ENCODE measurements around the gene MCU.
A peak's percentile ranks its signal among the peaks of the same experiment; 100 is the strongest.
"Not testable (repeated sequence)": the region's sequence is repeated elsewhere in the genome, so short reads cannot be mapped to it uniquely, and the experiment has no call there.

MCU gene

DNA sequence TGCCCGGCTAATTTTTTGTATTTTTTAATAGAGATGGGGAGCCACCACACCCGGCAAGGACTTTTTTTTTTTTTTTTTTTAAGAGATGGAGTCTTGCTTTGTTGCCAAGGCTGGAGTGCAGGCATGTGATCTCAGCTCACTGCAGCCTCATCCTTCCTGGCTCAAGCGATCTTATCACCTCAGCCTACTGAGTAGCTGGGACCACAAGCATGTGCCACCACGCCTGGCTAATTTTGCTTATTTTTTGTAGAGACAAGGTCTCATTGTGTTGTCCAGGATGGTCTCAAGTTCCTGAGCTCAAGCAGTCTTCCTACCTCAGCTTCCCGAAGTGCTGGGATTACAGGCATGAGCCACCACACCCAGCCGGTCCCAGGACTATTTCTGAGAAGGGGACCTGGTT lies 9.3 kb upstream of the MCU start:
- peak; percentile 48 for DNase-seq
- in situ Hi-C loops (cut with HindIII; ENCODE audit: low pct_ligation_motif_present, low pct_unique_long_range_greater_than_20kb, low sequenced_read_pairs) = no loop called here

- in situ Hi-C loops (cut with HindIII; ENCODE audit: low pct_ligation_motif_present, low pct_unique_long_range_greater_than_20kb, low sequenced_read_pairs) = no loop called here
- DNase-seq = no peak
These were observed 6.5 kb upstream of the MCU start for GRCh38 chr10:72685264-72685921.

DNA sequence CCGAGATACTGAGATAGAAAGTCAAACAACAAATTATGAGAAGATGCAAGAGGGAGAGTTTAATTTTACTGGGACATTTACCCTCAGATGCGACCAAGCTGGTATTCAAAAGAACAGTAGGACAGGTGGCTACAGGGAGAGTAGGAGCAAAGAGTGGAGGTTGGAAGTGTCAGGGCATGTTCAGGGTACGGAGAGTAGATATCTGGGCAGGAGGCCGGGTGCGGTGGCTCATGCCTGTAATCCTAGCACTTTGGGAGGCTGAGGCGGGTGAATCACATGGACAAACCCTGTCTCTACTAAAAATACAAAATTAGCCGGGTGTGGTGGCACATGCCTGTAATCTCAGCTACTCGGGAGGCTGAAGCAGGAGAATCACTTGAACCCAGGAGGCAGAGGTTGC lies 5.5 kb upstream of the MCU start:
- in situ Hi-C loops (cut with HindIII; ENCODE audit: low pct_ligation_motif_present, low pct_unique_long_range_greater_than_20kb, low sequenced_read_pairs); DNase-seq: not testable (repeated sequence)

DNA sequence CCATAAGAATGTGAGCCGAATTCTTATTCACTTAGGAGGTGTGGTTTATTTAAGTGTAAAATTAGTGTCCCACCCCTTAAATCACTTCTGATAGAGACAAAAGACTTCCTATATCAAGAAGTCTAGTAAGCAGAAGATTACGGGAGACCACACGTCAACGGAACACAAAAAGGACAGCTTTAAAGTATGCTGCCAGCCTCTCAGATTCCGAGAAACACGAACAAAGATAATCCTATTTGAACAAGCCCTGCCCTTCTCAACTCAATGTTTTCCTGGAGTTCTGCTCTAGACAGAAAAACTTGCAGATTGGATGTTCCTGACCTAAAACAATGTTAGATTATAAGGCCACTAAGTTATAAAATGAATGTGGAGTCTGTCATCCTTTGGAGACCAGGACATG lies 4.9 kb upstream of the MCU start:
- in situ Hi-C loops (cut with HindIII; ENCODE audit: low pct_ligation_motif_present, low pct_unique_long_range_greater_than_20kb, low sequenced_read_pairs) = no loop called here
- DNase-seq = no peak

- in situ Hi-C loops (cut with HindIII; ENCODE audit: low pct_ligation_motif_present, low pct_unique_long_range_greater_than_20kb, low sequenced_read_pairs) = no loop called here
- DNase-seq = peak; percentile 97
These were observed 3.7 kb upstream of the MCU start for GRCh38 chr10:72688208-72688651.

- in situ Hi-C loops (cut with HindIII; ENCODE audit: low pct_ligation_motif_present, low pct_unique_long_range_greater_than_20kb, low sequenced_read_pairs) = no loop called here
These were observed 2.3 kb upstream of the MCU start for GRCh38 chr10:72689660-72690059.

GRCh38 chr10:72690071-72690755 lies 1.7 kb upstream of the MCU start:
- in situ Hi-C loops (cut with HindIII; ENCODE audit: low pct_ligation_motif_present, low pct_unique_long_range_greater_than_20kb, low sequenced_read_pairs) = no loop called here
- DNase-seq = peak; percentile 42

More at GRCh38 chr10:72689660-72690059, 2.3 kb upstream of the MCU start:
- no peak for DNase-seq

- no peak for DNase-seq
- in situ Hi-C loops (cut with HindIII; ENCODE audit: low pct_ligation_motif_present, low pct_unique_long_range_greater_than_20kb, low sequenced_read_pairs) = no loop called here
These were observed 477 bp upstream of the MCU start for GRCh38 chr10:72691470-72691862.

DNA sequence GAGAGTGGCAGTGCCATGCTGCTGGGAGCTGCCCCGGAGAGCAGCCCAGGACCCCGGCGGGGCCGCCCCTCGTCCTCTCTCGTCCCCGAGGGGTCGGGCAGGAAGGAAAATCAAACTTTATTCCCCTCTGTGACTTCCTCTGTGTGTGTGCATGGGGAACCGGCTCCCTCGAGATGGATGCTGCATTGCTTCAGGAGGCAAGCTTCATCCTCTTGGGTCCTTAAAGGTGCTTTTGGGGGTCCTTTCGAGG lies 726 bp downstream of the MCU start:
- DNase-seq = no peak
- in situ Hi-C loops (cut with HindIII; ENCODE audit: low pct_ligation_motif_present, low pct_unique_long_range_greater_than_20kb, low sequenced_read_pairs) = no loop called here

DNA sequence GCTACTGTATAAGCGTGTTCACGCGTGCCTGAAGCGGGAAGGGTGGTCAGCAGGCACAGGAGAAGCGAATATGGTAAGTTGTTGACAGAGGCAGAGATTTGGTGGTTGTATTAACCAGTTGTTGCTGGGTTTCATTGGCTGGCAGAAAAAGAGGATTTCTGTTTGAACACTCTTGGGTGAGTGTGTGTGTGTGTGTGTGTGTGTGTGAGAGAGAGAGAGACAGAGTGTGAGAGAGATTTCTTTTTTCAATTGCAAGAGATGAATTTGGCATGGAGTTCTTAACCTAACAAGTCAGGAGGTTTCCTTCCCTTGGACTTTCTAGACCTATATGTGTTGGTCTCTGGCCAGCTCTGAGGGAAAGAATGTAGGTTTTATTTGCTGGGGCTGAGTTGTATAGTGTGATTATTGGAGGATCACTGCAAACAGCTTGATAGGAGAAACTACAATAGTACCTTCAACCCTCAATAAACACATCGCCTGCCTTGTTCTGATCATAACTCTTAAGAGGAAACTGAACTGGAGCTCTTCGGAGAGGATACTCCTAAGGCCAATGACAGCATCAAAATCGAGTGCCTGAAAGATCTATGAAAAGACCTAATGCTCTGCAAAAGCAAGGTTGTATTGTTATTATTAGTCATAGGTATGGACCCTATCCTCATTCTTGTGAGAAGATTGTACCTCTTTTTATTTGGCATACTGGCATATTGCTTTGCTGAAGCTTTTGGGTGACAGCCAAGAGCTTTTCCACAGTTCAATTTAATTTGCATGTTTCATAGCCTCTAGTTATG lies 1.2 kb downstream of the MCU start:
- in situ Hi-C loops (cut with HindIII; ENCODE audit: low pct_ligation_motif_present, low pct_unique_long_range_greater_than_20kb, low sequenced_read_pairs) = no loop called here
- DNase-seq = no peak

GRCh38 chr10:72694476-72695369 lies 2.8 kb downstream of the MCU start:
- in situ Hi-C loops (cut with HindIII; ENCODE audit: low pct_ligation_motif_present, low pct_unique_long_range_greater_than_20kb, low sequenced_read_pairs) = no loop called here

GRCh38 chr10:72695496-72695895 lies 3.6 kb downstream of the MCU start:
- in situ Hi-C loops (cut with HindIII; ENCODE audit: low pct_ligation_motif_present, low pct_unique_long_range_greater_than_20kb, low sequenced_read_pairs) = no loop called here
- peak; percentile 33 for DNase-seq

More at GRCh38 chr10:72694476-72695369, 2.8 kb downstream of the MCU start:
- peak; percentile 55 for DNase-seq

DNA sequence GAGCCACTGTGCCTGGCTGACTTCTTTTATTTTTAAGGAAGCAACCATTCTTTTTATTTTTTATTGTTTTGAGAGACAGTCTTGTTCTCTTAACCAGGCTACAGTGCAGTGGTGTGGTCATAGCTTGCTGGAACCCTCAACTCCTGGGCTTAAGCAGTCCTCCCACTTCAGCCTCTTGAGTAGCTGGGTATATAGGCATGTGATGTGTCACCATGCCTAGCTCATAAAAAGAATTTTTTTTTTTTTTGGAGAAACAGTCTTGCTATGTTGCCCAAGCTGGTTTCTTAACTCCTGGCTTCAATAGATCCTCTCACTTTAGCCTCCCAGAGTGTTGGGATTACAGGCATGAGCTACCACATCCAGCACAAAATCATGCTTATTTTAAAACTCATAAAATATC lies 5.8 kb downstream of the MCU start:
- no peak for DNase-seq

DNA sequence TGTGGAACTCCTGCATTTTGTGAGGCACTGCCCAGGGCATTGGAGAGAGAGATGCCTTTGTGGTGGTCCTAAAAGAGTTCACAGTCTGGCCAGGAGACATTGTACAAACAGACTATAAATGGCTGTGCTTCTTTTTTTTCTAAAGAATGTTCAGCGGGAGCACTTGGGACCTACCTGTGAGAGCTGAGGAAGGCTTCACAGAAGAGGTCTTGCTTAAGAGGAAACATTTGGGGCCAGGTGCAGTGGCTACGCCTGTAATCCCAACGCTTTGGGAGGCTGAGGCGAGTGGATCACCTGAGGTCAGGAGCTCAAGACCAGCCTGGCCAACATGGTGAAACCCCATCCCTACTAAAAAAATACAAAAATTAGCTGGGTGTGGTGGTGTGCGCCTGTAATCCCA lies 10.5 kb downstream of the MCU start:
- not testable (repeated sequence) for DNase-seq

More for the DNA sequence above, 5.8 kb downstream of the MCU start:
- in situ Hi-C loops (cut with HindIII; ENCODE audit: low pct_ligation_motif_present, low pct_unique_long_range_greater_than_20kb, low sequenced_read_pairs) = no loop called here

GRCh38 chr10:72702868-72703581 lies 11.1 kb downstream of the MCU start:
- in situ Hi-C loops (cut with HindIII; ENCODE audit: low pct_ligation_motif_present, low pct_unique_long_range_greater_than_20kb, low sequenced_read_pairs) = no loop called here
- peak; percentile 21 for DNase-seq

More for the DNA sequence above, 10.5 kb downstream of the MCU start:
- in situ Hi-C loops (cut with HindIII; ENCODE audit: low pct_ligation_motif_present, low pct_unique_long_range_greater_than_20kb, low sequenced_read_pairs) = not testable (repeated sequence)

DNA sequence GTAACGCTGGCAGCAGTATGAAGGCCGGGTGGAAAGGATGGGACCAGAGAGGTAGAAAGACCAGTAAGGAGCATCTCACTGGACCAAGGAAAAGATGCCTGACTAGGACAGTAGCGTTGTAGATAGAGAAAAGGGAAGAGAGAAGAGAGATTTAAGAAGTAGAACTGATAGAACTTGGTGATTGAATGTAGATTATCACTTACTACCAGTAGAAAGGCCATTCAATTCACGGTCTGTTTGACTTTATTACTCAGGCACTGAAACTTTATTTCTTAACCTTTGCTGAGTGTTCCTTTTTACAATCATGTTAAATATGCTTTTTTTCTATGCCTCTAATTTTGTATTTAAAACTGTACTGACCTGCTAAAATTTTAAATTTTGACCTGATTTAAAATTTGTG lies 12.2 kb downstream of the MCU start:
- in situ Hi-C loops (cut with HindIII; ENCODE audit: low pct_ligation_motif_present, low pct_unique_long_range_greater_than_20kb, low sequenced_read_pairs) = no loop called here
- DNase-seq = no peak

GRCh38 chr10:72709041-72709440 lies 17.1 kb downstream of the MCU start:
- in situ Hi-C loops (cut with HindIII; ENCODE audit: low pct_ligation_motif_present, low pct_unique_long_range_greater_than_20kb, low sequenced_read_pairs) = no loop called here

DNA sequence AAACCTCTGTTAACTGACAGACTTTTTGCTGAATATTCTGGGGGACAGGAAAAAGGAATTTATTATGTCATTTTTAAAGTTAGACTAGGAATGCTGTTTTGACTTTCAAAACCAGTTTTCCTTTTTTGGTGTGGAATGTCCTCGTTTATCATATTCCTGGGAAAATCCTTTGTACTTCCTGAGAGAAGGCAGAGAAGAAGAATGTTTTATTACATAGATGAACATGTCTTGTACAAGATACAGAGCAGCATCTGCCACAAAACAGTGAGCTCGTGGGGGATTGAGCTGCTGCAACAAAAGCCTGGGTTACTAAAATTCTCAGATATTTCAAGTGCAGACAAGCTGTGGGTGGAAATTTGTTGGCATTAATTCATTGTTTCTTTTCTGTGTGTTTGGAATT lies 20.2 kb downstream of the MCU start:
- no peak for DNase-seq
- in situ Hi-C loops (cut with HindIII; ENCODE audit: low pct_ligation_motif_present, low pct_unique_long_range_greater_than_20kb, low sequenced_read_pairs) = no loop called here

More at GRCh38 chr10:72709041-72709440, 17.1 kb downstream of the MCU start:
- DNase-seq = no peak
